Superior temporal gyrus (tissue), 1 donor: ENCODE results near the gene GHR.

Experiments used
- DNase-seq: peaks from one replicate; pipeline ENCODE4 v3.0.0-alpha.2; 2016; ENCODE audit errors: extremely low spot score

The GHR gene

GRCh38 chr5:42515504-42515903 lies 92.3 kb downstream of the GHR start:
- no peak for DNase-seq

GRCh38 chr5:42516282-42517042 lies 93.2 kb downstream of the GHR start:
- DNase-seq = no peak

GRCh38 chr5:42517164-42517563 lies 93.9 kb downstream of the GHR start:
- no peak for DNase-seq

- DNase-seq = no peak
Measured at GRCh38 chr5:42518595-42519221, 95.5 kb downstream of the GHR start.

- no peak for DNase-seq
Measured at GRCh38 chr5:42520203-42520602, 97.0 kb downstream of the GHR start.

- DNase-seq = no peak
Measured at GRCh38 chr5:42520957-42521356, 97.7 kb downstream of the GHR start.

GRCh38 chr5:42521406-42521805 lies 98.2 kb downstream of the GHR start:
- peak; percentile 47 for DNase-seq

- no peak for DNase-seq
Measured at GRCh38 chr5:42522783-42523182, 99.5 kb downstream of the GHR start.

- no peak for DNase-seq
Measured at GRCh38 chr5:42526179-42526578, 102.9 kb downstream of the GHR start.

GRCh38 chr5:42531611-42532010 lies 108.4 kb downstream of the GHR start:
- no peak for DNase-seq

GRCh38 chr5:42542106-42542505 lies 118.9 kb downstream of the GHR start:
- no peak for DNase-seq

GRCh38 chr5:42543774-42544173 lies 120.5 kb downstream of the GHR start:
- DNase-seq = no peak

- DNase-seq = no peak
Measured at GRCh38 chr5:42545038-42545437, 121.8 kb downstream of the GHR start.

- DNase-seq = no peak
Measured at GRCh38 chr5:42547141-42547540, 123.9 kb downstream of the GHR start.

- no peak for DNase-seq
Measured at GRCh38 chr5:42547894-42548293, 124.7 kb downstream of the GHR start.

GRCh38 chr5:42552597-42552996 lies 129.4 kb downstream of the GHR start:
- DNase-seq = no peak

GRCh38 chr5:42553461-42553860 lies 130.2 kb downstream of the GHR start:
- DNase-seq = no peak

- no peak for DNase-seq
Measured at GRCh38 chr5:42555010-42555409, 131.8 kb downstream of the GHR start.

- no peak for DNase-seq
Measured at GRCh38 chr5:42555797-42556196, 132.6 kb downstream of the GHR start.

GRCh38 chr5:42557689-42558088 lies 134.4 kb downstream of the GHR start:
- no peak for DNase-seq

GRCh38 chr5:42561656-42562055 lies 138.4 kb downstream of the GHR start:
- no peak for DNase-seq

- DNase-seq = no peak
Measured at GRCh38 chr5:42564689-42565356, 141.6 kb downstream of the GHR start.
